HepG2 (cell line): Measurements from ENCODE around the gene DLG3. TPM values are rescaled to one million over a fixed set of nuclear protein-coding genes. Genes with fewer than 3 reads are reported as not detected.

Experiments
- ATAC-seq: fragments of 200-7000 bp; cut with Tn5 transposase; 3 replicates; pipeline ENCODE4 v1.9.1; 2020; ENCODE audit warnings: mild to moderate bottlenecking, moderate library complexity
- BruUV-seq: library from RNA; stranded (reverse); fragments of 400-500 nt; replicated peaks from 2 replicates; lab custom pipeline; 2021; lab: Mats Ljungman, UMichigan
- CTCF ChIA-PET: fragments of 300-600 bp; formaldehyde crosslinking; extraction: SDS; loops from one replicate; lab custom pipeline; 2021; ENCODE audit warnings: low total read pairs, inconsistent platforms, low intra/inter-chr PET ratio; lab: Yijun Ruan, JAX
- POLR2A ChIA-PET: fragments of 350-600 bp; sonication (Branson Sonifier 250); formaldehyde crosslinking; loops from one replicate; lab custom pipeline; 2020; ENCODE audit warnings: antibody characterized with exemption, inconsistent platforms; lab: Yijun Ruan, JAX
- DNase-seq: peaks from one replicate; pipeline ENCODE4 v3.0.0-alpha.2; 2015; ENCODE audit warnings: low spot score
- FAIRE-seq: peaks from 3 replicates; lab custom pipeline; 2011; peaks lifted over from hg19 to GRCh38; lab: Jason Lieb, UNC
- H2AFZ ChIP-seq: one replicate; pipeline ENCODE4 v1.6.1; 2011; ENCODE audit warnings: low read length, inconsistent platforms
- H3K27ac ChIP-seq: fragments of 300-600 bp; 3 replicates; pipeline ENCODE4 v1.8.0; 2011; ENCODE audit warnings: mixed run types, mild to moderate bottlenecking, mixed read lengths, low read length, inconsistent platforms; ENCODE audit not compliant: insufficient read depth; ENCODE audit errors: extremely low read length
- H3K27me3 ChIP-seq, 2 experiments: fragments of 200-600 bp in 1 of 2; 2 replicates in 1 of 2; 3 replicates in 1 of 2; pipeline versions ENCODE4 v1.6.0 to v1.8.0; 2011; ENCODE audit warnings: low read length in 2 of 2, mild to moderate bottlenecking in 2 of 2, moderate library complexity in 2 of 2, inconsistent platforms in 1 of 2; ENCODE audit not compliant: insufficient read depth in 2 of 2, control insufficient read depth in 1 of 2
- H3K36me3 ChIP-seq, 2 experiments: fragments of 200-600 bp in 1 of 2; replicated peaks in 1 of 2; 2 replicates in 1 of 2; 3 replicates in 1 of 2; pipeline versions ENCODE4 v1.5.1 to v1.8.0; 2011; ENCODE audit warnings: low read length in 2 of 2, inconsistent platforms in 1 of 2; ENCODE audit not compliant: insufficient read depth in 2 of 2, control insufficient read depth in 1 of 2
- H3K4me1 ChIP-seq: 2 replicates; pipeline ENCODE4 v1.5.1; 2012; ENCODE audit warnings: low read length, inconsistent platforms; ENCODE audit not compliant: insufficient read depth
- H3K4me2 ChIP-seq: 2 replicates; pipeline ENCODE4 v1.6.0; 2011; ENCODE audit warnings: low read depth, low read length, inconsistent platforms
- H3K4me3 ChIP-seq, 3 experiments: fragments of 200-600 bp in 1 of 3; sonication (generic), shearing (Covaris generic) in 1 of 3; replicated peaks in 1 of 3; 2 replicates each; pipeline ENCODE4 v1.5.1; 2011 to 2016; ENCODE audit warnings: low read length in 3 of 3, inconsistent platforms in 2 of 3, low read depth in 2 of 3, mild to moderate bottlenecking in 2 of 3, control low read depth in 1 of 3, mixed read lengths in 1 of 3; ENCODE audit not compliant: insufficient read depth in 1 of 3
- H3K79me2 ChIP-seq: one replicate; pipeline ENCODE4 v1.6.1; 2011; ENCODE audit warnings: low read length, inconsistent platforms; ENCODE audit not compliant: insufficient read depth
- H3K9ac ChIP-seq: 2 replicates; pipeline ENCODE4 v1.6.0; 2011; ENCODE audit warnings: mild to moderate bottlenecking, low read depth, low read length, inconsistent platforms; ENCODE audit not compliant: insufficient read depth
- H3K9me3 ChIP-seq: 2 replicates; pipeline ENCODE4 v1.5.1; 2012; ENCODE audit warnings: mild to moderate bottlenecking, low read length
- H4K20me1 ChIP-seq: 2 replicates; pipeline ENCODE4 v1.6.0; 2011; ENCODE audit warnings: inconsistent platforms, mild to moderate bottlenecking, low read length, moderate library complexity; ENCODE audit not compliant: insufficient read depth
- DNMT3B ChIP-seq: conservative IDR thresholded peaks from 2 replicates; pipeline ENCODE4 v1.6.1; 2016; ENCODE audit warnings: missing biosample characterization, control low read depth
- HDAC6 ChIP-seq: fragments of 200-600 bp; sonication (generic); IDR thresholded peaks from 2 replicates; pipeline ENCODE4 v1.7.0; 2017; ENCODE audit warnings: mild to moderate bottlenecking, antibody characterized with exemption, low read length, low read depth
- PLSCR1 ChIP-seq: sonication (generic); formaldehyde crosslinking; IDR thresholded peaks from 2 replicates; pipeline ENCODE4 v1.5.0; 2020; ENCODE audit warnings: missing genetic modification reagents, mild to moderate bottlenecking, borderline replicate concordance
- PPARG ChIP-seq: conservative IDR thresholded peaks from 2 replicates; pipeline ENCODE4 v1.6.1; 2016; ENCODE audit warnings: missing biosample characterization, missing genetic modification reagents
- REL ChIP-seq: sonication (generic); formaldehyde crosslinking; conservative IDR thresholded peaks from 2 replicates; pipeline ENCODE4 v1.8.0; 2022; ENCODE audit warnings: mild to moderate bottlenecking, missing genetic modification reagents, moderate library complexity
- REXO4 ChIP-seq: sonication (generic); formaldehyde crosslinking; IDR thresholded peaks from 2 replicates; pipeline ENCODE4 v1.8.0; 2022; ENCODE audit warnings: missing genetic modification reagents, mild to moderate bottlenecking, borderline replicate concordance
- TAF15 ChIP-seq: fragments of 200-400 bp; formaldehyde crosslinking; IDR thresholded peaks from one replicate; pipeline ENCODE4 v1.6.1; 2018; ENCODE audit warnings: mild to moderate bottlenecking, low read depth, low read length; ENCODE audit not compliant: poor library complexity, severe bottlenecking
- TBP ChIP-seq: sonication (generic); formaldehyde crosslinking; IDR thresholded peaks from 2 replicates; pipeline ENCODE4 v1.5.0; 2020; ENCODE audit warnings: missing genetic modification reagents
- ZNF496 ChIP-seq: sonication (generic); formaldehyde crosslinking; IDR thresholded peaks from 2 replicates; pipeline ENCODE4 v1.8.1; 2023; ENCODE audit warnings: mild to moderate bottlenecking, moderate library complexity, missing genetic modification reagents; ENCODE audit not compliant: insufficient replicate concordance
- ZNF552 ChIP-seq: sonication (generic); formaldehyde crosslinking; IDR thresholded peaks from 2 replicates; pipeline ENCODE4 v1.9.0; 2022; ENCODE audit warnings: missing genetic modification reagents, mild to moderate bottlenecking, borderline replicate concordance
- in situ Hi-C: cut with HindIII; loops from 2 replicates; pipeline ENCODE4 v1.10.0; 2017; ENCODE audit warnings: low pct_unique_long_range_greater_than_20kb; ENCODE audit not compliant: extremely low pct_ligation_motif_present
- intact Hi-C: fragments of 100-400 bp; cut with micrococcal nuclease; formaldehyde crosslinking; loops from one replicate; pipeline ENCODE4 v1.10.0; 2022; ENCODE audit not compliant: unreplicated experiment
- polyA plus RNA-seq, 8 experiments: library from polyadenylated mRNA; depleted of rRNA in 3 of 8; stranded (reverse) in 7 of 8; unstranded in 1 of 8; fragments of >200 nt; fragmentation: Illumina TruSeq in 4 of 8; extraction: Trizol in 4 of 8; gene quantifications; 2 replicates each; pipeline versions ENCODE4 v1.2.1 to v1.2.3, GENCODE V29; 2011 to 2016; ENCODE audit warnings: low read depth in 4 of 8, missing spikeins in 1 of 8, mixed read lengths in 1 of 8; ENCODE audit not compliant: insufficient read depth in 1 of 8
- total RNA-seq, 5 experiments: library from RNA; depleted of rRNA; stranded (reverse); fragments of >200 nt; fragmentation: Illumina TruSeq; extraction: Trizol; gene quantifications; 2 replicates each; pipeline ENCODE4 v1.2.3, GENCODE V29; 2016; ENCODE audit warnings: low read depth in 1 of 5
- TF ChIP-seq, protein P1 (sequence below): sonication (generic); formaldehyde crosslinking; IDR thresholded peaks from 2 replicates; pipeline ENCODE4 v1.5.1; 2020; ENCODE audit warnings: mild to moderate bottlenecking, moderate library complexity, missing genetic modification reagents
- TF ChIP-seq, protein P2 (sequence below): sonication (generic); formaldehyde crosslinking; IDR thresholded peaks from 2 replicates; pipeline ENCODE4 v1.5.1; 2020; ENCODE audit warnings: mild to moderate bottlenecking, missing genetic modification reagents, moderate library complexity

DLG3 gene
- total and polyA plus RNA-seq, 2 of the 13 experiments (the other 11 are each of a cell fraction or from before 2014, with no cell fraction given) = 9.9 to 19.4 TPM

- TF ChIP-seq, protein P1, sequence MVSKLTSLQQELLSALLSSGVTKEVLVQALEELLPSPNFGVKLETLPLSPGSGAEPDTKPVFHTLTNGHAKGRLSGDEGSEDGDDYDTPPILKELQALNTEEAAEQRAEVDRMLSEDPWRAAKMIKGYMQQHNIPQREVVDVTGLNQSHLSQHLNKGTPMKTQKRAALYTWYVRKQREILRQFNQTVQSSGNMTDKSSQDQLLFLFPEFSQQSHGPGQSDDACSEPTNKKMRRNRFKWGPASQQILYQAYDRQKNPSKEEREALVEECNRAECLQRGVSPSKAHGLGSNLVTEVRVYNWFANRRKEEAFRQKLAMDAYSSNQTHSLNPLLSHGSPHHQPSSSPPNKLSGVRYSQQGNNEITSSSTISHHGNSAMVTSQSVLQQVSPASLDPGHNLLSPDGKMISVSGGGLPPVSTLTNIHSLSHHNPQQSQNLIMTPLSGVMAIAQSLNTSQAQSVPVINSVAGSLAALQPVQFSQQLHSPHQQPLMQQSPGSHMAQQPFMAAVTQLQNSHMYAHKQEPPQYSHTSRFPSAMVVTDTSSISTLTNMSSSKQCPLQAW (CRISPR knock-in tag) = no peak
- TF ChIP-seq TBP (CRISPR knock-in tag) = no peak
Measured at GRCh38 chrX:70464051-70464450, 19.4 kb downstream of the DLG3 start (continued).

- FAIRE-seq = no peak
- in situ Hi-C loops (no loop called here), intact Hi-C loops (no loop called here)
- ChIA-PET CTCF (no interaction called here), POLR2A (no interaction called here)
- BruUV-seq = no TSS peak
- Histone ChIP-seq H3K4me2 (no peak overlapping the region), H3K27me3 (no peaks in the 10 kb centered on the region), H3K4me1 (no peaks in the 10 kb centered on the region), H3K9me3 (no peaks in the 10 kb centered on the region), H3K79me2 (no peaks in the 10 kb centered on the region), H2AFZ (no peak overlapping the region), H4K20me1 (no peaks in the 10 kb centered on the region), H3K36me3 (no peaks in the 10 kb centered on the region), H3K27ac (no peak overlapping the region), H3K9ac (no peak overlapping the region), H3K4me3 (no peak overlapping the region)
- no peak for ATAC-seq
- no peak for DNase-seq
- TF ChIP-seq DNMT3B (no peak), PLSCR1 (no peak), ZNF552 (CRISPR knock-in tag) (no peak), HDAC6 (no peak), REL (CRISPR knock-in tag) (no peak), TAF15 (no peak), ZNF496 (CRISPR knock-in tag) (no peak), PPARG (no peak), REXO4 (no peak)
- TF ChIP-seq, protein P2, sequence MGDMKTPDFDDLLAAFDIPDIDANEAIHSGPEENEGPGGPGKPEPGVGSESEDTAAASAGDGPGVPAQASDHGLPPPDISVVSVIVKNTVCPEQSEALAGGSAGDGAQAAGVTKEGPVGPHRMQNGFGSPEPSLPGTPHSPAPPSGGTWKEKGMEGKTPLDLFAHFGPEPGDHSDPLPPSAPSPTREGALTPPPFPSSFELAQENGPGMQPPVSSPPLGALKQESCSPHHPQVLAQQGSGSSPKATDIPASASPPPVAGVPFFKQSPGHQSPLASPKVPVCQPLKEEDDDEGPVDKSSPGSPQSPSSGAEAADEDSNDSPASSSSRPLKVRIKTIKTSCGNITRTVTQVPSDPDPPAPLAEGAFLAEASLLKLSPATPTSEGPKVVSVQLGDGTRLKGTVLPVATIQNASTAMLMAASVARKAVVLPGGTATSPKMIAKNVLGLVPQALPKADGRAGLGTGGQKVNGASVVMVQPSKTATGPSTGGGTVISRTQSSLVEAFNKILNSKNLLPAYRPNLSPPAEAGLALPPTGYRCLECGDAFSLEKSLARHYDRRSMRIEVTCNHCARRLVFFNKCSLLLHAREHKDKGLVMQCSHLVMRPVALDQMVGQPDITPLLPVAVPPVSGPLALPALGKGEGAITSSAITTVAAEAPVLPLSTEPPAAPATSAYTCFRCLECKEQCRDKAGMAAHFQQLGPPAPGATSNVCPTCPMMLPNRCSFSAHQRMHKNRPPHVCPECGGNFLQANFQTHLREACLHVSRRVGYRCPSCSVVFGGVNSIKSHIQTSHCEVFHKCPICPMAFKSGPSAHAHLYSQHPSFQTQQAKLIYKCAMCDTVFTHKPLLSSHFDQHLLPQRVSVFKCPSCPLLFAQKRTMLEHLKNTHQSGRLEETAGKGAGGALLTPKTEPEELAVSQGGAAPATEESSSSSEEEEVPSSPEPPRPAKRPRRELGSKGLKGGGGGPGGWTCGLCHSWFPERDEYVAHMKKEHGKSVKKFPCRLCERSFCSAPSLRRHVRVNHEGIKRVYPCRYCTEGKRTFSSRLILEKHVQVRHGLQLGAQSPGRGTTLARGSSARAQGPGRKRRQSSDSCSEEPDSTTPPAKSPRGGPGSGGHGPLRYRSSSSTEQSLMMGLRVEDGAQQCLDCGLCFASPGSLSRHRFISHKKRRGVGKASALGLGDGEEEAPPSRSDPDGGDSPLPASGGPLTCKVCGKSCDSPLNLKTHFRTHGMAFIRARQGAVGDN (CRISPR knock-in tag) = no peak
Measured at GRCh38 chrX:70466968-70467367, 22.3 kb downstream of the DLG3 start.
